GM12878 (cell line): Measurements from ENCODE around the gene KLHL18. TPM values are rescaled to one million over a fixed set of nuclear protein-coding genes. Genes with fewer than 3 reads are reported as not detected.
A peak's percentile ranks its signal among the peaks of the same experiment; 100 is the strongest.

Experiments
- ATF7 ChIP-seq: fragments of 450-650 bp; IDR thresholded peaks from 2 replicates; pipeline ENCODE4 v1.6.1; 2016; ENCODE audit warnings: low read depth, mild to moderate bottlenecking
- BACH1 ChIP-seq: fragments of 450-650 bp; IDR thresholded peaks from 2 replicates; pipeline ENCODE4 v1.6.1; 2017; ENCODE audit warnings: mild to moderate bottlenecking, borderline replicate concordance
- IKZF1 ChIP-seq: fragments of 450-650 bp; conservative IDR thresholded peaks from 2 replicates; pipeline ENCODE4 v1.6.1; 2017; ENCODE audit warnings: antibody characterized with exemption, mild to moderate bottlenecking
- IKZF2 ChIP-seq, 2 experiments: fragments of 450-650 bp; IDR thresholded peaks; 2 replicates each; pipeline ENCODE4 v1.6.1; 2017; ENCODE audit warnings: mild to moderate bottlenecking in 2 of 2, moderate library complexity in 2 of 2
- JUND ChIP-seq: IDR thresholded peaks from 2 replicates; pipeline ENCODE4 v1.6.1; 2012; ENCODE audit warnings: low read depth, mild to moderate bottlenecking, low read length, improper control_type of control experiment, moderate library complexity
- KAT2A ChIP-seq: conservative IDR thresholded peaks from 2 replicates; pipeline ENCODE4 v1.6.1; 2011; ENCODE audit warnings: low read depth, low read length; ENCODE audit not compliant: control insufficient read depth
- MEF2A ChIP-seq: IDR thresholded peaks from 2 replicates; pipeline ENCODE4 v1.6.1; 2011; ENCODE audit warnings: low read depth, mild to moderate bottlenecking, low read length, moderate library complexity; ENCODE audit not compliant: insufficient read depth
- NFIC ChIP-seq: IDR thresholded peaks from 2 replicates; pipeline ENCODE4 v1.6.1; 2012; ENCODE audit warnings: low read depth, mild to moderate bottlenecking, inconsistent platforms, low read length, moderate library complexity
- PAX8 ChIP-seq: fragments of 450-650 bp; IDR thresholded peaks from 2 replicates; pipeline ENCODE4 v1.6.1; 2017; ENCODE audit warnings: mild to moderate bottlenecking, moderate library complexity
- PML ChIP-seq: IDR thresholded peaks from 2 replicates; pipeline ENCODE4 v1.6.1; 2012; ENCODE audit warnings: low read length, inconsistent platforms
- RAD51 ChIP-seq: fragments of 450-650 bp; IDR thresholded peaks from 2 replicates; pipeline ENCODE4 v1.6.1; 2016; ENCODE audit warnings: moderate library complexity, mild to moderate bottlenecking, inconsistent platforms
- RCOR1 ChIP-seq: conservative IDR thresholded peaks from 2 replicates; pipeline ENCODE4 v1.6.1; 2012; ENCODE audit warnings: low read depth, low read length, improper control_type of control experiment
- RUNX3 ChIP-seq: IDR thresholded peaks from 2 replicates; pipeline ENCODE4 v1.6.1; 2012; ENCODE audit warnings: low read length, inconsistent platforms
- SREBF1 ChIP-seq: IDR thresholded peaks from 2 replicates; pipeline ENCODE4 v1.6.1; 2012; ENCODE audit warnings: mild to moderate bottlenecking, low read length
- STAT1 ChIP-seq: fragments of 450-650 bp; conservative IDR thresholded peaks from 2 replicates; pipeline ENCODE4 v1.6.1; 2014; ENCODE audit warnings: antibody characterized with exemption, mild to moderate bottlenecking
- TAF1 ChIP-seq: IDR thresholded peaks from 2 replicates; pipeline ENCODE4 v1.6.1; 2011; ENCODE audit warnings: mild to moderate bottlenecking, low read depth, low read length, borderline replicate concordance
- polyA plus RNA-seq, 11 experiments: library from polyadenylated mRNA; depleted of rRNA in 4 of 11; unstranded in 6 of 11; stranded (reverse) in 5 of 11; fragments of >200 nt; fragmentation: Nextera tagmentation in 4 of 11; fragmentation: Illumina TruSeq in 1 of 11; extraction: Ambion mirVana in 4 of 11; extraction: Trizol in 1 of 11; gene quantifications; 1 replicate in 1 of 11; 2 replicates in 10 of 11; pipeline versions ENCODE4 v1.2.1 to v1.2.3, GENCODE V29; 2011 to 2016; ENCODE audit warnings: inconsistent platforms in 2 of 11, missing spikeins in 2 of 11, low read depth in 1 of 11
- total RNA-seq, 4 experiments: library from RNA; depleted of rRNA in 3 of 4; stranded (reverse); fragments of >200 nt in 3 of 4; fragmentation: Illumina TruSeq in 1 of 4; extraction: Trizol in 1 of 4; gene quantifications; 2 replicates each; pipeline versions ENCODE4 v1.2.1 to v1.2.3, GENCODE V29; 2013 to 2021
- TF ChIP-seq, protein P1 (sequence below), 3 experiments: IDR thresholded peaks in 2 of 3; conservative IDR thresholded peaks in 1 of 3; 2 replicates each; pipeline ENCODE4 v1.5.1; 2011; ENCODE audit warnings: low read depth in 3 of 3, low read length in 3 of 3, mild to moderate bottlenecking in 3 of 3, control low read depth in 2 of 3, moderate library complexity in 2 of 3, inconsistent platforms in 1 of 3, mixed read lengths in 1 of 3; ENCODE audit not compliant: control insufficient read depth in 2 of 3, insufficient read depth in 1 of 3; ENCODE audit errors: extremely low read depth in 1 of 3
- TF ChIP-seq, protein P2 (sequence below): fragments of 450-650 bp; formaldehyde crosslinking; IDR thresholded peaks from 2 replicates; pipeline ENCODE4 v1.5.0; 2022; ENCODE audit warnings: mild to moderate bottlenecking, missing genetic modification characterization
- TF ChIP-seq, protein P3 (sequence below): fragments of 450-650 bp; formaldehyde crosslinking; IDR thresholded peaks from 2 replicates; pipeline ENCODE4 v1.4.0; 2022; ENCODE audit warnings: mild to moderate bottlenecking, moderate library complexity
- TF ChIP-seq, protein P4 (sequence below): IDR thresholded peaks from 2 replicates; pipeline ENCODE4 v1.6.1; 2011; ENCODE audit warnings: mild to moderate bottlenecking, low read depth, low read length, moderate library complexity; ENCODE audit not compliant: insufficient replicate concordance
- TF ChIP-seq, protein P5 (sequence below): IDR thresholded peaks from 2 replicates; pipeline ENCODE4 v1.6.1; 2012; ENCODE audit warnings: low read depth, low read length, improper control_type of control experiment

Gene KLHL18
- total and polyA plus RNA-seq, 10 of the 15 experiments (the other 5 are each of a cell fraction or from before 2014, with no cell fraction given) = 24.0 to 69.8 (median 51.7) TPM

DNA sequence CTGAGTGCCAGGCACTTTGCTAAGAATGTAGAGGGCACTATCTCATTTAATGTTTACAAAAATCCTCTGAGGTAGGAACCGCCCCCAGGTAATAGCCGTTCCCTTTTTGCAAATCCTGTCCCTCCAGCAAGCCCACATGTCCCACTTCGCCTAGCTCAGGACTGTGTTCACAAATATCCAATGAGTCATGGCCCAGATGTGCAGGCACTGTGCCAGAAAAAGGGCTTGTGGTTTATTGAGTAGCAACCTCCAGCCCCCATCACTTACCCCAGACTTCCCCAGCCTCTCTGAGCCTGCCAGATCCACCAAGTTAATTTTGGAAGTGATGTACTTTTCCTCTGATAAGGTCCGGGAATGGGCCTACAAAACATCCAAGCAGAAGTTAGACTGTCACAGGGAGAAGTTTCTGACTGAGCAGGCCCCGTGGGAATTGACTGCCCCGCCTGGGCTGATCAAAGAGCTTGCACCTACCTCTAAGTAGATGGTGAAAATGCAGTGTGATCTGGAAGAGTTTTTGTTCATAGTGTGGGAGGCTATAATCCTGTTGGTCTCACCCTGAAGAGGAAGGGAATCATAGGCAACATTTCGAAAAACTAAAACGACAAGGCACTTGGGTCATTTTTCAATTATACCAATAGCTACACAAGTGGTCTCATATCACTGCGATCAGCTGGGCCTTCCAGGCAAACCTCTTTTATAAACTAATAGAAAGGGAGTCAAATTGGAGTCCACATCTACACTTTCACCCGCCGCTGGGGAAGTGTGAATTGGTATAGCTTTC is 15.8 kb upstream of the KLHL18 start (continued):
- TF ChIP-seq NFIC = 0 out of 2 replicates have a peak, but pooled peaks have one; percentile 26
- no peak for TF ChIP-seq SREBF1
- TF ChIP-seq, protein P1, sequence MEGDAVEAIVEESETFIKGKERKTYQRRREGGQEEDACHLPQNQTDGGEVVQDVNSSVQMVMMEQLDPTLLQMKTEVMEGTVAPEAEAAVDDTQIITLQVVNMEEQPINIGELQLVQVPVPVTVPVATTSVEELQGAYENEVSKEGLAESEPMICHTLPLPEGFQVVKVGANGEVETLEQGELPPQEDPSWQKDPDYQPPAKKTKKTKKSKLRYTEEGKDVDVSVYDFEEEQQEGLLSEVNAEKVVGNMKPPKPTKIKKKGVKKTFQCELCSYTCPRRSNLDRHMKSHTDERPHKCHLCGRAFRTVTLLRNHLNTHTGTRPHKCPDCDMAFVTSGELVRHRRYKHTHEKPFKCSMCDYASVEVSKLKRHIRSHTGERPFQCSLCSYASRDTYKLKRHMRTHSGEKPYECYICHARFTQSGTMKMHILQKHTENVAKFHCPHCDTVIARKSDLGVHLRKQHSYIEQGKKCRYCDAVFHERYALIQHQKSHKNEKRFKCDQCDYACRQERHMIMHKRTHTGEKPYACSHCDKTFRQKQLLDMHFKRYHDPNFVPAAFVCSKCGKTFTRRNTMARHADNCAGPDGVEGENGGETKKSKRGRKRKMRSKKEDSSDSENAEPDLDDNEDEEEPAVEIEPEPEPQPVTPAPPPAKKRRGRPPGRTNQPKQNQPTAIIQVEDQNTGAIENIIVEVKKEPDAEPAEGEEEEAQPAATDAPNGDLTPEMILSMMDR (IDR thresholded peaks at IDR 0.05 in 2 of 3, conservative IDR thresholded peaks at IDR 0.05 in 1 of 3; ENCODE audit: control insufficient read depth in 2 of 3, extremely low read depth in 1 of 3, insufficient read depth in 1 of 3, low read depth in 3 of 3, low read length in 3 of 3) = no peak
- no peak for TF ChIP-seq RAD51
- no peak for TF ChIP-seq BACH1
- no peak for TF ChIP-seq TAF1
- no peak for TF ChIP-seq PML
- no peak for TF ChIP-seq KAT2A
- TF ChIP-seq, protein P2, sequence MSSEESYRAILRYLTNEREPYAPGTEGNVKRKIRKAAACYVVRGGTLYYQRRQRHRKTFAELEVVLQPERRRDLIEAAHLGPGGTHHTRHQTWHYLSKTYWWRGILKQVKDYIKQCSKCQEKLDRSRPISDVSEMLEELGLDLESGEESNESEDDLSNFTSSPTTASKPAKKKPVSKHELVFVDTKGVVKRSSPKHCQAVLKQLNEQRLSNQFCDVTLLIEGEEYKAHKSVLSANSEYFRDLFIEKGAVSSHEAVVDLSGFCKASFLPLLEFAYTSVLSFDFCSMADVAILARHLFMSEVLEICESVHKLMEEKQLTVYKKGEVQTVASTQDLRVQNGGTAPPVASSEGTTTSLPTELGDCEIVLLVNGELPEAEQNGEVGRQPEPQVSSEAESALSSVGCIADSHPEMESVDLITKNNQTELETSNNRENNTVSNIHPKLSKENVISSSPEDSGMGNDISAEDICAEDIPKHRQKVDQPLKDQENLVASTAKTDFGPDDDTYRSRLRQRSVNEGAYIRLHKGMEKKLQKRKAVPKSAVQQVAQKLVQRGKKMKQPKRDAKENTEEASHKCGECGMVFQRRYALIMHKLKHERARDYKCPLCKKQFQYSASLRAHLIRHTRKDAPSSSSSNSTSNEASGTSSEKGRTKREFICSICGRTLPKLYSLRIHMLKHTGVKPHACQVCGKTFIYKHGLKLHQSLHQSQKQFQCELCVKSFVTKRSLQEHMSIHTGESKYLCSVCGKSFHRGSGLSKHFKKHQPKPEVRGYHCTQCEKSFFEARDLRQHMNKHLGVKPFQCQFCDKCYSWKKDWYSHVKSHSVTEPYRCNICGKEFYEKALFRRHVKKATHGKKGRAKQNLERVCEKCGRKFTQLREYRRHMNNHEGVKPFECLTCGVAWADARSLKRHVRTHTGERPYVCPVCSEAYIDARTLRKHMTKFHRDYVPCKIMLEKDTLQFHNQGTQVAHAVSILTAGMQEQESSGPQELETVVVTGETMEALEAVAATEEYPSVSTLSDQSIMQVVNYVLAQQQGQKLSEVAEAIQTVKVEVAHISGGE (CRISPR knock-in tag) = no peak
- no peak for TF ChIP-seq MEF2A
- peak; percentile 85 for TF ChIP-seq RUNX3
- TF ChIP-seq, protein P3, sequence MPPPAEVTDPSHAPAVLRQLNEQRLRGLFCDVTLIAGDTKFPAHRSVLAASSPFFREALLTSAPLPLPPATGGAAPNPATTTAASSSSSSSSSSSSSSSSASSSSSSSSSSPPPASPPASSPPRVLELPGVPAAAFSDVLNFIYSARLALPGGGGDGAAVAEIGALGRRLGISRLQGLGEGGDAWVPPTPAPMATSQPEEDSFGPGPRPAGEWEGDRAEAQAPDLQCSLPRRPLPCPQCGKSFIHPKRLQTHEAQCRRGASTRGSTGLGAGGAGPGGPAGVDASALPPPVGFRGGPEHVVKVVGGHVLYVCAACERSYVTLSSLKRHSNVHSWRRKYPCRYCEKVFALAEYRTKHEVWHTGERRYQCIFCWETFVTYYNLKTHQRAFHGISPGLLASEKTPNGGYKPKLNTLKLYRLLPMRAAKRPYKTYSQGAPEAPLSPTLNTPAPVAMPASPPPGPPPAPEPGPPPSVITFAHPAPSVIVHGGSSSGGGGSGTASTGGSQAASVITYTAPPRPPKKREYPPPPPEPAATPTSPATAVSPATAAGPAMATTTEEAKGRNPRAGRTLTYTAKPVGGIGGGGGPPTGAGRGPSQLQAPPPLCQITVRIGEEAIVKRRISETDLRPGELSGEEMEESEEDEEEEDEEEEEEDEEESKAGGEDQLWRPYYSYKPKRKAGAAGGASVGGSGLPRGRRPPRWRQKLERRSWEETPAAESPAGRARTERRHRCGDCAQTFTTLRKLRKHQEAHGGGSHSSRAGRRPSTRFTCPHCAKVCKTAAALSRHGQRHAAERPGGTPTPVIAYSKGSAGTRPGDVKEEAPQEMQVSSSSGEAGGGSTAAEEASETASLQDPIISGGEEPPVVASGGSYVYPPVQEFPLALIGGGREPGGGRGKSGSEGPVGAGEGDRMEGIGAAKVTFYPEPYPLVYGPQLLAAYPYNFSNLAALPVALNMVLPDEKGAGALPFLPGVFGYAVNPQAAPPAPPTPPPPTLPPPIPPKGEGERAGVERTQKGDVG (CRISPR knock-in tag) = no peak
- TF ChIP-seq, protein P4, sequence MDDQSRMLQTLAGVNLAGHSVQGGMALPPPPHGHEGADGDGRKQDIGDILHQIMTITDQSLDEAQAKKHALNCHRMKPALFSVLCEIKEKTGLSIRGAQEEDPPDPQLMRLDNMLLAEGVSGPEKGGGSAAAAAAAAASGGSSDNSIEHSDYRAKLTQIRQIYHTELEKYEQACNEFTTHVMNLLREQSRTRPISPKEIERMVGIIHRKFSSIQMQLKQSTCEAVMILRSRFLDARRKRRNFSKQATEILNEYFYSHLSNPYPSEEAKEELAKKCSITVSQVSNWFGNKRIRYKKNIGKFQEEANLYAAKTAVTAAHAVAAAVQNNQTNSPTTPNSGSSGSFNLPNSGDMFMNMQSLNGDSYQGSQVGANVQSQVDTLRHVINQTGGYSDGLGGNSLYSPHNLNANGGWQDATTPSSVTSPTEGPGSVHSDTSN = no peak
- no peak for TF ChIP-seq ATF7
- TF ChIP-seq STAT1 = no peak
- peak; percentile 52 for TF ChIP-seq IKZF1
- no peak for TF ChIP-seq PAX8
- no peak for TF ChIP-seq JUND
- TF ChIP-seq RCOR1 = no peak
- TF ChIP-seq, protein P5, sequence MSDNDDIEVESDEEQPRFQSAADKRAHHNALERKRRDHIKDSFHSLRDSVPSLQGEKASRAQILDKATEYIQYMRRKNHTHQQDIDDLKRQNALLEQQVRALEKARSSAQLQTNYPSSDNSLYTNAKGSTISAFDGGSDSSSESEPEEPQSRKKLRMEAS = no peak
- TF ChIP-seq IKZF2 (IDR thresholded peaks at IDR 0.05) = peak; percentile 50 to 60
